Epithelial cell of esophagus (primary cell): Measurements from ENCODE around the gene ITCH.
A peak's percentile ranks its signal among the peaks of the same experiment; 100 is the strongest.
"Not testable (repeated sequence)": the region's sequence is repeated elsewhere in the genome, so short reads cannot be mapped to it uniquely, and the experiment has no call there.

Experiments
- DNase-seq: peaks from one replicate; pipeline ENCODE4 v3.0.0; 2010; ENCODE audit warnings: low read depth
- H3K4me3 ChIP-seq: 2 replicates; pipeline ENCODE4 v1.5.1; 2011; ENCODE audit warnings: mild to moderate bottlenecking, low read length, control low read depth
- TF ChIP-seq, protein P1 (sequence below): IDR thresholded peaks from 2 replicates; pipeline ENCODE4 v1.5.1; 2011; ENCODE audit warnings: low read depth, mild to moderate bottlenecking, low read length, control low read depth, inconsistent platforms; ENCODE audit not compliant: insufficient read depth; ENCODE audit errors: missing control alignments

The ITCH gene

DNA sequence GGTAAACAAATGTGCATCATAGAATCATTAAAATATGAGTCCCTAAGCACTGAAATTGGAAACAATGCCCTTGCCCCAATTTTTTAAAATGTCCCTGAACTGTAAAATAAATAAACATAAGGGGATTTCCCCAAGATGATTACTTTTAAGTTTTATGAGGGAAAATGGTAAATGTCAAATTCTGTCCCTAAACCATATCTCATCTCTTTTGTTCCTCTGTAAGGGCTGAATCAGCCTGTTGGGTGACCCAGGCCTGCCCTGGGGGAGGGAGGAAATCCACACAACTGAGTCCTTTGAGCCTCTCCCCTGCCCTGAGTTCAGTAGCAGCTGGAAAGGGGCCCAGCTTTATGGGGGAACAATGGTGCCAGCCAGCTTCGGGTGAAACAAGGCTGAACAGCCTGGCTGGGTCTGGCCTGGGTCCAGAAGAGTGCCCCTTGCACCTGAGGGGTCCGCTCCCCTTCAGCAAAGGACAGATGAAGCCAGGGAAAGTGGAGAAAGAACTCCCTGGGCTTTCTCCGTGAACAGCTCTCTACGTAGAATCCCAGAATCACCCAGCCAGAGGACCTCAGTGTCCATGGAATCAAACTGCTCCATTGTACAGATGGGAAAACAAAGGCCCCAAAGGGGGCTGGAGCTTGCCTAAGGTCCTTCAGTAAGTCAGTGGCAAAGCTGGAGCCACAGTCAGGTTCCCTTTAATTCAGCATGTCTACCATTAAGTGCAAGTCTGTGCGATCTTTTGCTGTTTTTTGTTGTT lies 28.2 kb upstream of the ITCH start:
- no peak overlapping the region for H3K4me3 ChIP-seq
- TF ChIP-seq, protein P1, sequence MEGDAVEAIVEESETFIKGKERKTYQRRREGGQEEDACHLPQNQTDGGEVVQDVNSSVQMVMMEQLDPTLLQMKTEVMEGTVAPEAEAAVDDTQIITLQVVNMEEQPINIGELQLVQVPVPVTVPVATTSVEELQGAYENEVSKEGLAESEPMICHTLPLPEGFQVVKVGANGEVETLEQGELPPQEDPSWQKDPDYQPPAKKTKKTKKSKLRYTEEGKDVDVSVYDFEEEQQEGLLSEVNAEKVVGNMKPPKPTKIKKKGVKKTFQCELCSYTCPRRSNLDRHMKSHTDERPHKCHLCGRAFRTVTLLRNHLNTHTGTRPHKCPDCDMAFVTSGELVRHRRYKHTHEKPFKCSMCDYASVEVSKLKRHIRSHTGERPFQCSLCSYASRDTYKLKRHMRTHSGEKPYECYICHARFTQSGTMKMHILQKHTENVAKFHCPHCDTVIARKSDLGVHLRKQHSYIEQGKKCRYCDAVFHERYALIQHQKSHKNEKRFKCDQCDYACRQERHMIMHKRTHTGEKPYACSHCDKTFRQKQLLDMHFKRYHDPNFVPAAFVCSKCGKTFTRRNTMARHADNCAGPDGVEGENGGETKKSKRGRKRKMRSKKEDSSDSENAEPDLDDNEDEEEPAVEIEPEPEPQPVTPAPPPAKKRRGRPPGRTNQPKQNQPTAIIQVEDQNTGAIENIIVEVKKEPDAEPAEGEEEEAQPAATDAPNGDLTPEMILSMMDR = no peak
- peak; percentile 36 for DNase-seq

DNA sequence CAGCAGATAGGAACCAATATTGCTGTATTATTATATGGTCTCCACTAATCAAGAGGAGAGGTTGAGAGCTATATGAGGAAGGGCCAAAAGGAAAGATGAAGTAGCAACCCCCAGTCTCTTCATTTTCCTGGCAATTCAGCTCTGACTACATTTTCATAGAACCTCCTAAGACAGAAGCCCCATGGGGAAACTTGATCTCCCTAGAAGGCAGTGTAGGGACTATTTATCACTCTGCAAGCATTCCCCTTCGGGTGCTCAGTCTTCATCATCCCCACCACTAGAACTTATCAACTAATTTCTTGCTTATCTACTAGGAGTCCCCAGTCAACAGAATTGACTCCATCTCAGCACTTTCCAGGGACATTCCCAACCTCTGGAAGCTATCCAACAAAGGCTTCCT lies 25.5 kb upstream of the ITCH start:
- no peak for DNase-seq
- no peak overlapping the region for H3K4me3 ChIP-seq
- TF ChIP-seq, protein P1 = no peak

DNA sequence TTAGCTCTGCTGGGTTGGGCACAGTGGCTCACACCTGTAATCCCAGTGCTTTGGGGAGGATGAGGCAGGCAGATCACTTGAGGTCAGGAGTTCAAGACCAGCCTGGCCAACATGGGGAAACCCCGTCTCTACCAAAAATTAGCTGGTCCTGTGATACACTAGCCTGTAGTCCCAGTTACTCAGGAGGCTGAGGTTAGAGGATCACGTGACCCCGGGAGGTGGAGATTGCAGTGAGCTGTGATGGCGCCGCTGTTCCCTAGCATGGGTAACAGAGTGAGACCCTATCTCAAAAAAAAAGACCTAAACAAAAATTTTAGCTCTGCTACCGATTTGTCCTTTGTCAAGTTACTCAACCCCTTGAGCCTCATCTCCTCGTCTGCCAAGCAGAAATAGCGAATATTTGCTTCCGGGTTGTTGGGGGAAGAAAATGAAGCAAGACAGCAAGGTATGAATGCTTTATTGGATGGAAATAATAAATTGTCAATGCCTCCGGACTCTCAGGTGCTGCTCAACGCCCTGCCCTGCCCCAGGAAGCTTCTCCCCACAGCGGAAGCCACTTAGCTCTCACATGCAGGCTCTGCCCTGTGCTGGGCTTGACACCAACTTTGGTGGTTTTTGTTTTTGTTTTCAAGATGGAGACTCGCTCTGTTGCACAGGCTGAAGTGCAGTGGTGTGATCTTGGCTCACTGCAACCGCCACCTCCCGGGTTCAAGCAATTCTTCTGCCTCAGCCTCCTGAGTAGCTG lies 24.9 kb upstream of the ITCH start:
- H3K4me3 ChIP-seq = no peak overlapping the region
- DNase-seq = no peak
- TF ChIP-seq, protein P1 = no peak

DNA sequence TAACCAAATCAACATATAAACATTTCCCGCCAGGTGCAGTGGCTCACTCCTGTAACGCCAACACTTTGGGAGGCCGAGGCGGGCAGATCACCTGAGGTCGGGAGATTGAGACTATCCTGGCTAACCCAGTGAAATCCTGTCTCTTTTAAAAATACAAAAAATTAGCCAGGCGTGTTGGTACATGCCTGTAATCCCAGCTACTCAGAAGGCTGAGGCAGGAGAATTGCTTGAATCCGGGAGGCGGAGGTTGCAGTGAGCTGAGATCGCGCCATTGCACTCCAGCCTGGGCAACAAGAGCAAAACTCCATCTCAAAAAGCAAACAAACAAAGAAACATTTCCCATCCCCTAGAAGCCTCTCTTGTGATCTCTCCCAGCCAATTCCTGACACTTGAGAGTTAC lies 22.3 kb upstream of the ITCH start:
- H3K4me3 ChIP-seq = not testable (repeated sequence)
- DNase-seq = peak; percentile 42

DNA sequence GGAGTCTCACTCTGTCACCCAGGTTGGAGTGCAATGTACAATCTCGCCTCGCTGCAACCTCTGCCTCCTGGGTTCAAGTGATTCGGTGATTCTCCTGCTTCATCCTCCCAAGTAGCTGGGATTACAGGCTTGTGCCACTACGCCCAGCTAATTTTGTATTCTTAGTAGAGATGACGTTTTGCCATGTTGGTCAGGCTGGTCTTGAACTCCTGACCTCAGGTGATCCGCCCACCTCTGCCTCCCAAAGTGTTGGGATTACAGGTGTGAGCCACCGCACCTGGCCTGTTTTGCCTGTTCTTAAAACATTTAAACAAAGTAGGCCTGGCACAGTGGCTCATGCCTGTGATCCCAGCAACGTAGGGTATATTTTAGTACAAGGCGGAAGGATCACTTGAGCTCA lies 21.9 kb upstream of the ITCH start:
- not testable (repeated sequence) for DNase-seq

DNA sequence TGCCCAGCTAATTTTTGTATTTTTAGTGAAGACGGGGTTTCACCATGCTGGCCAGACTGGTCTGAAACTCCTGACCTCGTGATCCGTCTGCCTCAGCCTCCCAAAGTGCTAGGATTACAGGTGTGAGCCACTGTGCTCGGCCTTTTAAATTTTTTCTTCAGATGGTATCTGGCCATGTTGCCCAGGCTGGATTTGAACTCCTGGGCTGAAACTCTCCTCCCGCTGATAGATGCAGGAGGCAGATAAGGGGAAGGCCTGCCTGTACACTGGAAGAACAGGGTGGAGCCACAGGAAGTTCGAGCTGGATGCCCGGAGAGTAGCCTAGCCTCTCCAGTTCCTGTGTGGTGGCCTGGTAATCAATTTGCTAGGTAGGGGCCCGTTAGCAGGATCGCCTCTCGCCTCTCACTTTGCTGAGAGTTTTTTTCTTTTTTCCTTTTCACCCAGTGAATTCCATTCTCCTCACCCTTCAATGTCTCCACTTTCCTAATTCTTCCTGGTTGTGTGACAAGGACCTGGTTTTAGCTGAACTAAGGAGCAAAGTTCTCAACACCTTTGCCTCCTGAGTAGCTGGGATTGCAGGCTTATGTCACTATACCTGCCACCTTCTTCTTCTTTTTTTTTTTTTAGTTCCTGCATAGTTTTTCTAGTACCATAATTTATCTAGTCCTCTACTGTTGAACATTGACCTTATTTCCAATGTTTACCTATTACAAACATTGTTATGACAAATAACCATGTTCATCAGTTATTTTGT lies 19.4 kb upstream of the ITCH start:
- H3K4me3 ChIP-seq = no peak overlapping the region
- DNase-seq = no peak
- TF ChIP-seq, protein P1 = no peak

More for the DNA sequence above, 21.9 kb upstream of the ITCH start:
- not testable (repeated sequence) for H3K4me3 ChIP-seq

DNA sequence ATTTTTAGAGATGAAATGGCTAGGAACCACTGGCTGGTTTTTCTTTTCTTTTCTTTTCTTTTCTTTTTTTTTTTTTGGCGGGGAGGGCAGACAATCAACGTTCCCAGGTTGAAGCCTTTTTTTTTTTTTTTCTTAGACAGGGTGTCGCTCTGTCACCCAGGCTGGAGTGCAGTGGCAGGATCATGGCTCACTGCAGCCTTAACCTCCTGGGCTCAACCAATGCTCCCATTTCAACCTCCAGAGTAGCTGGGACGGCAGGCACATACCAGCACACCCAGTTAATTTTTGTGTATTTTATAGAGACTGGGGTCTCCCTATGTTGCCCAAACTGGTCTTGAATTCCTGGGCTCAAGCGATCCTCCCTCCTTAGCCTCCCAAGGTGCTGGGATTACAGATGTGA lies 18.8 kb upstream of the ITCH start:
- TF ChIP-seq, protein P1 = no peak
- H3K4me3 ChIP-seq = no peak overlapping the region
- no peak for DNase-seq
